ENCODE data around the gene SLC9A2. TPM values are rescaled to one million over a fixed set of nuclear protein-coding genes. Genes with fewer than 3 reads are reported as not detected.

SLC9A2 gene
- total RNA-seq, 8 experiments from 2014 or later = 0.13 to 2.9 (median 0.92) TPM

DNA sequence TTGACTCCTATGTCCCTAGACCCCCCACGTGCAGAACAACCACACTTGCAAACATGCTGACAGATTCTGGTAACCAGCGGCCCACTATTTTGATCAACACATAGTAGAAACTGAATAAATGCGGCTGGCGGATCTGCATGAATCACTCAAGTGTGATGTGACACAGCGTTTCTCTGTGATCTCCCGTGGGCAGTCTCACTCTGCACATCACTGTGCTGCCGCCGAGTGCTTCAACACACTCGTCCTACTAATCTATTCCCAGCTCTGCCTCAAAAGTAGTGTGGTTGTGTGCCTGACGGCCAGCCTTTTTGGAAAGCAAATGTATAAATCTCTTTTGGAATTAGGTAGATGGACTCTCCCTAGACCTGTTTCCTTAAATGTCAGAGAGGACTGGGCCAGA is 105.2 kb downstream of the SLC9A2 start:
- H3K4me1 ChIP-seq (replicated peaks in 1 of 2) = no peaks in the 10 kb centered on the region
- ATAC-seq (replicated peaks in 6 of 8) = no peak
- 93 to 100% (median 95%) methylated on average over 1 to 9 of the region's 10 CpGs; no CpG with 5 or more reads in 4 of the 10 experiments for whole genome bisulfite sequencing, 10 experiments
- no peak overlapping the region for H3K27ac ChIP-seq
- H3K4me3 ChIP-seq = no peak overlapping the region
- in situ Hi-C loops (cut with MboI; ENCODE audit: low pct_unique_long_range_greater_than_20kb in 2 of 9, low sequenced_read_pairs in 9 of 9, unreplicated experiment in 9 of 9) = loop anchor here in 1 of 9 experiments (25.0 kb wide), 2 partner anchors 112 to 237 kb away; partner anchors contain the start of gene SLC9A2

DNA sequence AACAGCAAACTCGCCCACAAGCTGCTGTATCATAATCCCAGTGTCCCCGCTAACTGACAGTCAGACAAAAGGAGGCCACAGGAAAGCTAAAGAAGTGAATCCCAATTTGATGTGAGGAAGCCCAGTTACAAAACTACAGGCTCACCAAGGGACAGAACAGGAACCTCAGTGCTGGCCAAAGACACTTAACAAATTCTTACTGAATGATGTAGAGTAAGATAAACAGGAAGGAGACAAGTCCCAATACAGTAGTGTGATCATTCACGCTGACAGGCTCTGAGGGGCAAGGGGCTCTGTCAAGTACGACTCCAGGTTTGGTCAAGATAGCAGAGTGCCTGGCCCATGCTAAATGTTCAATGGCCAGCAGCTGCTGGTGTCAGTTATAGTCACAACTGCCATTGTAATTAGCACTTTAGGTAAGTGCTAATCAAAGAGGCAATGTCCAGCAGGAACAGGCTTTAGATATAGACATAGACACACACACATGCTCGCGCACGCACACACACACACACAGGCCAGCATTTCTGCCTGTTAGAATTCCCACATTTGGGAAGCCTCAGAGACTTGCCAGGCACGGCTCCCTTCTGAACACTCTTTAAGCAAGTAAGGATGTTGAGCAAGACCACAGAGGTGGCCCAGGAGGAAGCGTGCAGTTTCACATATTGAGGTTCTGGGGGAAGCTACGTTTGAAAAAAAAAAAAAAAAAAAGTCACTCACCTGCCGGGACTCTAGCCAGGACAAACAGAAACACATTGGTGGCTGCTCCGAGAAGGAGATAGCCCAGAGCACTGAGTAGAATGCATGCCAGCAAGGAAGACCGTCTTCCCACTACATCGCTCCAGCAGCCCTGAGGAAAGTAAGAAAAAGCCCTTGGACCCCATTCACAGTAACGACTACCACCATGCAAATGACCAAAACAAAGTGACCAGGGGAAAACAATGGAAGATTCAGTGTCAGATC is 107.1 kb downstream of the SLC9A2 start:
- Histone ChIP-seq H3K27ac (no peak overlapping the region), H3K4me1 (replicated peaks in 1 of 2) (no peaks in the 10 kb centered on the region), H3K4me3 (no peak overlapping the region)
- ATAC-seq (replicated peaks in 6 of 8) = no peak
- in situ Hi-C loops (cut with MboI; ENCODE audit: low pct_unique_long_range_greater_than_20kb in 2 of 9, low sequenced_read_pairs in 9 of 9, unreplicated experiment in 9 of 9) = no loop called here
- 78 to 100% (median 85%) methylated on average over 2 to 10 of the region's 15 CpGs; no CpG with 5 or more reads in 1 of the 10 experiments for WGBS, 10 experiments

DNA sequence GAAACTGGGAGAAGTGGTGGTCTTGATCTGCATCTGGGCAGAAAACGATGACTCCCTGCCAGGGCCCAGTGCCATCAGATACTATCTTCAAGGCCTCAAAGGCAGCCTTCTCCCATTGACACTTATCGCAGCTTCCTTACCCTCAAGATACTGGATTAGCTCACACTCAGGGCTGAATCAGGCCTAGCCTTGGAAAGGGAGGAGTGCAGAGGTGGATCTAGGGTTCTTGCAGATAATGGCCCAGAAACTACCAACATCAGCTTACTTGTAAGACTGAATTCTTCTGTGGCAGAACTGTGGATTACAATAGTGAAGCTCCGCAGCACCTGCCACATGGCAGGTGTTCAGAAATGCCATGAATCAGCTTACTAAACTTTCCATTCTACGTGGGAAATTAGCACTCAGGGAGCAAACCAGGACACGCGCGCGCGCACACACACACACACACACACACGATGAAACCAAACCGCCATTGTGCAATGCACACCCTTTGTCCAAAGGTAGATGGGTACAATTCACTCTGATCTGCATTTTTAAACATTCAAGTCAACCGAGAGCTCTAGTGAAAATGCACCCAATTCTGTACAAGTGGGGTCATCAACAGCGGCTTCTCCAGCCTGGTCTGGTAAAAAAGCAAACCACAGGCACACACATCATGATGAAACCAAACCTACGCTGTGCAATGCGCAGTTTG is 116.2 kb downstream of the SLC9A2 start:
- WGBS, 10 experiments = 40 to 100% (median 60%) methylated on average over 1 to 13 of the region's 15 CpGs; no CpG with 5 or more reads in 1 of the 10 experiments
- H3K4me1 ChIP-seq (replicated peaks in 1 of 2) = peaks cover 11 to 13% of the 10 kb centered on the region in 2 donors
- peak in 4 of 8 experiments; percentile 1 to 5 (median 4) for ATAC-seq (replicated peaks in 6 of 8)
- in situ Hi-C loops (cut with MboI; ENCODE audit: low pct_unique_long_range_greater_than_20kb in 2 of 9, low sequenced_read_pairs in 9 of 9, unreplicated experiment in 9 of 9) = no loop called here
- H3K27ac ChIP-seq = peak overlapping the region in 1 of 2 donors; percentile 12
- H3K4me3 ChIP-seq = peak overlapping the region; percentile 72 to 98 (median 81)

DNA sequence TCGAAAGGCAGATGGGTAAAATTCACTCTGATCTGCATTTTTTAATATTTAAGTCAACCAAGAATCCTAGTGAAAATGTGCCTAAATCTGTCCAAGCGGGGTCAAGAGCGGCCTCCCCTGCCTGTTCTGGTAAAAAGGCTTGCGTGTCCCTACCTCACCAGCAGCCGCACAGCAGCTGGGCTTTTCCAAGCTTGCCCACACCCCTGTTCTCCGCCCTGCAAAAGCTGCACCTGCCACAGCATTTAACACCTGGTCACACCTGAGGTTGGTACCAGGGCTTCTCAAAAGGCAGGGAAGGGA is 116.7 kb downstream of the SLC9A2 start:
- ATAC-seq (replicated peaks in 6 of 8) = peak in 7 of 8 experiments; percentile 17 to 52 (median 44)
- Histone ChIP-seq H3K4me1 (replicated peaks in 1 of 2) (peaks cover 11 to 13% of the 10 kb centered on the region in 2 donors), H3K27ac (peak overlapping the region in 1 of 2 donors; percentile 12), H3K4me3 (peak overlapping the region; percentile 72 to 98 (median 81))
- in situ Hi-C loops (cut with MboI; ENCODE audit: low pct_unique_long_range_greater_than_20kb in 2 of 9, low sequenced_read_pairs in 9 of 9, unreplicated experiment in 9 of 9) = no loop called here
- 0 to 29% (median 14%) methylated on average over 1 to 4 of the region's 6 CpGs; no CpG with 5 or more reads in 4 of the 10 experiments for whole genome bisulfite sequencing, 10 experiments

DNA sequence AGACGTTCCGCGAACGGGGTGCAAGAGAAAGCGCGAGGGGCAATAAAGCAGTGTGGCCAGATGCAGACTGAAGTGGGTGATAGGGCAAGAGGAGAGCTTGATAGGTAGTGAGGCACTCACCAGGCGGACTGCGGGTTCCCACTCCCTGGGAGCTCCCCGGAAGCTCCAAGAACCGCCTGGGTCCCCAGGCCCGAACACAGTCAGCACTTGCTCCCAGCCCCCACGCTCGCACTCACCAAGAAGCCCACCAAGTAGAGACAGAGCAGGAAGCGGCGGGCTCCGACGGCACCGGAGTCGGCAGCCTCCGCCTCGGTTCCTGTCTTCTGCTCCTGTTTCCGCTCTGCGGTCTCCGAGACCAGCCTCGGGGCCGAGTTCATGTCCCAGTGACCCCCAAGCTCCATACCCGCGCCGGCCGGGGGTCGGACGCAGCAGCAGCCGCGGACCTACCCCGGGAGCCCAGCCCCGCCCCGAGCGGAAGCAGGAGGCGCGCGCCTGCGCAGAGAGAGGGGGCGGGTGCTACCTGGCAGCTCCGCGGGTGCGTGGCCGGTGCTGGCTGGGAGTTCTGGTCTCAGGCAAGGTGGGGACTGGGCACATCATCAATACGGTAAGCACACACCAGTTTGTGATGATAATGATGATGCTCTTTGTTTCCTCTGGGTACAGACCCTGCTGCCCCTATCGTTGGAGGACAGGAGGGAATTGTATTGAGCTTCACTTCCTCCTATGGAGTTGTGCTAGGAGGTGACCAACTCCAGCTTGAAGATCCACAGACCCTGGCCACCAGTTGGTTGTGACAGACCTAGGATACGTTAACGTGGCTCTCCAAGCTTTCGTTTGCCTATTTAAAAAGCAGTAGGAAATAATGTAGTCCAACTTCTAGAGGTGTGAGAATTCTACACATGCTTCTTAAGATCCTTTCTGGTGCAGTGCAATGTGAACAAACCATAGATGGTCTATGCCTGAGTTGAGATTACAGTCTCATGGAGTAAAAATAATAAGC is 117.4 kb downstream of the SLC9A2 start:
- in situ Hi-C loops (cut with MboI; ENCODE audit: low pct_unique_long_range_greater_than_20kb in 2 of 9, low sequenced_read_pairs in 9 of 9, unreplicated experiment in 9 of 9) = no loop called here
- Histone ChIP-seq H3K27ac (peak overlapping the region; percentile 12 to 25), H3K4me1 (replicated peaks in 1 of 2) (peaks cover 11 to 13% of the 10 kb centered on the region in 2 donors), H3K4me3 (peak overlapping the region; percentile 72 to 98 (median 81))
- WGBS, 10 experiments = 0 to 7% (median 3%) methylated on average over 3 to 19 of the region's 52 CpGs; no CpG with 5 or more reads in 3 of the 10 experiments
- ATAC-seq (replicated peaks in 6 of 8) = peak; percentile 93 to 96 (median 95)

DNA sequence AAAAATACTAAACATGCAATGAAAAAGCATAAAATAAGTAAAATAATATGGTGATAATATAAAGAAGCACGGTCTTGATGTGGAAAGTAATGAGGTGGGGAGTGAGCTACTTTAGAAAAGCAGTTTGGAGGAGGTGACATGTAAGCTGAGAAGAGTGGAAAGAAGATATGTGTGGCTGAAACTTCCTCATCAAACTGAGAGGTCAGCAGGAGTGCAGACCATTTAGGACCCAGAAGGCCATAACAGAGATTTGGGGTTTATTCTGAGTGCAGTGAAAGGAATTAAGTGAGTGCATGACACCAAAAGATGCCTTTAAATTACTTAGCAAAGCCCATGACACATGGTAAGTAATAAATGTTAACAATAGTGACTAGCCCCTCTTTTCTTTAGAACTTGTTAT is 118.1 kb downstream of the SLC9A2 start:
- H3K4me1 ChIP-seq (replicated peaks in 1 of 2) = peaks cover 11 to 13% of the 10 kb centered on the region in 2 donors
- H3K4me3 ChIP-seq = peak overlapping the region; percentile 72 to 98 (median 81)
- H3K27ac ChIP-seq = no peak overlapping the region
- in situ Hi-C loops (cut with MboI; ENCODE audit: low pct_unique_long_range_greater_than_20kb in 2 of 9, low sequenced_read_pairs in 9 of 9, unreplicated experiment in 9 of 9) = no loop called here
- 75 to 100% (median 100%) methylated on average over 1 of the region's 1 CpG; no CpG with 5 or more reads in 1 of the 10 experiments for WGBS, 10 experiments
- ATAC-seq (replicated peaks in 6 of 8) = no peak

DNA sequence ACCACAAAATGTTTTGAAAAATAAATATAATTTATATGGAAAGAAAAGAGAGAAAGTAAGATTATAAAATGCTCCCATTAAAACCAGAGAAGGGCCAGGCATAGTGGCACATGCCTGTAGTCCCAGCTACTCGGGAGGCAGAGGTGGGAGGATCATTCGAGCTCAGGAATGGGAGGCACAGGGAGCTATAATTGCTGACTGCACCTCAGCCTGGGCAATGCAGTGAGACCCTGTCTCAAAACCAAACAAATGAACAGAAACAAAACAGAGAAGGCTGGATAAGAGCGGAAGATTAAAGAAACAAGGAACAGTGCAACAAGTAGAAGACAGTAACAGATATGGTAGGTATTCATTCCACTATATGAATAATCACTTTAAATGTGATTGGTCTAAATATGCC is 123.9 kb downstream of the SLC9A2 start:
- in situ Hi-C loops (cut with MboI; ENCODE audit: low pct_unique_long_range_greater_than_20kb in 2 of 9, low sequenced_read_pairs in 9 of 9, unreplicated experiment in 9 of 9) = no loop called here
- 29 to 100% (median 79%) methylated on average over 1 to 3 of the region's 3 CpGs; no CpG with 5 or more reads in 2 of the 10 experiments for WGBS, 10 experiments
- H3K4me3 ChIP-seq = no peak overlapping the region
- no peaks in the 10 kb centered on the region for H3K4me1 ChIP-seq (replicated peaks in 1 of 2)
- ATAC-seq (replicated peaks in 6 of 8) = no peak
- H3K27ac ChIP-seq = no peak overlapping the region

DNA sequence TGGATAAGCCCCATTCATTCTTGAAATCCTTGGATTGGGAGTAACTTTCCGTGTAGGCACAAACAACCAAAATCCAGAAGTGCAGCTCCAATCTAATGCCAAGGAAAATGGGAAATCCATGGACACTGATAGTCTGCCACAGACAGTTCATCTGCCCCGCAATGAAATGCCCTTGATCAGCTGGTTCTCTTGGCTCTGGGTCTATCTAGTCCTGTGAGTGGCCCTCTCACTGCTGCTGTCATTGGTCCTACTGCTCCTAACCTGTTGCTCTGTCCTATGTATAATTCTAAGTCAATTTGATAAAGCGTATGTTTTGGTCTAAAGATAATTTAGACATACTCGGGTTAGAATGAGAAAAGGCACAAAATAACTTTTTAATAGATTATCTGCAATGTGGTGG is 128.8 kb downstream of the SLC9A2 start:
- WGBS, 10 experiments = 0 to 100% (median 88%) methylated on average over 1 to 4 of the region's 4 CpGs
- no peaks in the 10 kb centered on the region for H3K4me1 ChIP-seq (replicated peaks in 1 of 2)
- ATAC-seq (replicated peaks in 6 of 8) = no peak
- H3K4me3 ChIP-seq = no peak overlapping the region
- H3K27ac ChIP-seq = no peak overlapping the region
- in situ Hi-C loops (cut with MboI; ENCODE audit: low pct_unique_long_range_greater_than_20kb in 2 of 9, low sequenced_read_pairs in 9 of 9, unreplicated experiment in 9 of 9) = no loop called here

DNA sequence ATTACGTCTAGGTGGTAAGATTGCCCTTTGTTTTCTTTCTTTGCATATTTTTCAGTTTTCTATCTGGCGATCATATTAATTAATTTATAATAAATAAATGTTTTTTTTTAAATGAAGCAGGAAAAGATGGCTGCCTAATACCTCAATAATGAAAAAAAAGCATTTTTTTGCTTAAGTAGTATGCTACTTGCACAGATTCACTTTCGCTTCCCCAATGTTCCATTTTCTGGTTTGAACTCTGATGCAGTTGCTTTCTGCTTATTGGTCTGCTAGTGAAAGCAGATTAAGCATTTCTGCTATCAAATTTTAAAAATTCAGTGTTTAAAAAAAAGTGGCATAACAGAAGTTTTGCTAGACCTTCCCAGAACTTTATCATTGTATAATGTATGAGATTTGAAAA is 130.6 kb downstream of the SLC9A2 start:
- Histone ChIP-seq H3K27ac (no peak overlapping the region), H3K4me1 (replicated peaks in 1 of 2) (no peaks in the 10 kb centered on the region), H3K4me3 (no peak overlapping the region)
- 33 to 100% (median 93%) methylated on average over 2 to 3 of the region's 3 CpGs; no CpG with 5 or more reads in 1 of the 10 experiments for WGBS, 10 experiments
- no peak for ATAC-seq (replicated peaks in 6 of 8)
- in situ Hi-C loops (cut with MboI; ENCODE audit: low pct_unique_long_range_greater_than_20kb in 2 of 9, low sequenced_read_pairs in 9 of 9, unreplicated experiment in 9 of 9) = no loop called here

DNA sequence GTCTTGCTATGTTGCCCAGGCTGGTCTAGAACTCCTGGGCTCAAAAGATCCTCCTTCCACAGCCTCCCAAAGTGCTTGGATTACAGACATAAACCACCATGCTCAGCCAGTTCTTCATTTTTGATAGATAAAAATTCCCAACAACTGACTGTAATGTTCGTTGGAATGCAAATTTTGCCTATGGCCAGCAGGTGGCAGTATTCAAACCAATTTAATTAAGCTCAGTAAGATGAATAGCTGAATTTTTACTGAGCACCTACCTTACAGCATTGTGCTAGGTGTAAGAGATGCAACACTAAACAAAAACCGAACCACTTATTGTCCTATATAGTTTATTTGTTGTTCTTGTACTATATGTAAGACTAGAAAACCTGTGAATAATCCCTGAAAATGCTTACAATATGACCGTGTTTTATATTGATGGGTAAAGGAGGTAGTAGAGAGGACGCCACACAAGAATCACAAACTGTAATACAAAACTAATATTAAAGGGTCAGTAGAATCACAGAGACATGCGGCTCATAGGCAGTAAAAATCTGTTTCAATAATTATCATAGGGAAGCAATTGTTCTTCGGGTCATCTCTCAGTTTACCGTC is 134.3 kb downstream of the SLC9A2 start:
- peak in 3 of 8 experiments; percentile 35 to 59 (median 54) for ATAC-seq (replicated peaks in 6 of 8)
- Histone ChIP-seq H3K4me3 (no peak overlapping the region), H3K4me1 (replicated peaks in 1 of 2) (no peaks in the 10 kb centered on the region), H3K27ac (no peak overlapping the region)
- in situ Hi-C loops (cut with MboI; ENCODE audit: low pct_unique_long_range_greater_than_20kb in 2 of 9, low sequenced_read_pairs in 9 of 9, unreplicated experiment in 9 of 9) = no loop called here
- WGBS, 10 experiments = 0 to 100% (median 65%) methylated on average over 1 to 7 of the region's 7 CpGs

DNA sequence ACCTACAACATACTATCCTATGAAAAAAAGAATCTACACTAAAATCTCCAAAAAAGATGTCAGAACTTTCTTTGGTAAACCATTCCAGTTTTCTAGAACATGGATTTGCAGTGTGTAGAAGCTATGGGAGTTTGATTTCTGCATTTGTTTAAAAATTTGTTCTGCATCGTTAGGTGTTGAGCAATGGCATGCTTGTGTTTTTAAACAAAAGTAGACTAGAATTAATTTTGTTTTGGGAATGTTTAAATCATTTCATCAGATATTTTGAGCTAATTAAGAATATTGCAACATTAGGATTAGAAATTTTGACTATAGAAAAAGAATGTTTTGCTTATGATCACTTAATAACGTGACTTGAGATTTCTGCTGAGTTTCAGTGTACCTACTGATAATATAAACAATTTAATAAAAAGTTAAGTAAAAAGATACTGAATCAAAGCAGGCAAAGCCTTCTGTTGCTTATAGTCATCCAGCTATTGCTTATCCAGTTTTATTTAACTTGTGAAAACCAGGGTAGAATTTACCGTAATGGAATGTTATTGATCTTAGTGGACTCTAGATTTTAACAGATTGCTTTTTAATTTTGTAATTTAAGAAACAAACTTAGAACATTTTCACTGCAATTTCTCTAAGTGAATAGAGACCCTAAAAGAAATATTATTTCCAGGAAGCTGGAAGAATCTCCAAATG is 135.2 kb downstream of the SLC9A2 start:
- ATAC-seq (replicated peaks in 6 of 8) = no peak
- in situ Hi-C loops (cut with MboI; ENCODE audit: low pct_unique_long_range_greater_than_20kb in 2 of 9, low sequenced_read_pairs in 9 of 9, unreplicated experiment in 9 of 9) = no loop called here
- H3K27ac ChIP-seq = no peak overlapping the region
- H3K4me1 ChIP-seq (replicated peaks in 1 of 2) = no peaks in the 10 kb centered on the region
- 29 to 100% (median 85%) methylated on average over 1 to 3 of the region's 3 CpGs for WGBS, 10 experiments
- no peak overlapping the region for H3K4me3 ChIP-seq
